HepG2 (cell line): Measurements from ENCODE around the gene KCNJ14. TPM values are rescaled to one million over a fixed set of nuclear protein-coding genes. Genes with fewer than 3 reads are reported as not detected.

Experiments
- ATAC-seq: fragments of 200-7000 bp; cut with Tn5 transposase; 3 replicates; pipeline ENCODE4 v1.9.1; 2020; ENCODE audit warnings: mild to moderate bottlenecking, moderate library complexity
- BruUV-seq: library from RNA; stranded (reverse); fragments of 400-500 nt; replicated peaks from 2 replicates; lab custom pipeline; 2021; lab: Mats Ljungman, UMichigan
- CTCF ChIA-PET: fragments of 300-600 bp; formaldehyde crosslinking; extraction: SDS; loops from one replicate; lab custom pipeline; 2021; ENCODE audit warnings: low total read pairs, inconsistent platforms, low intra/inter-chr PET ratio; lab: Yijun Ruan, JAX
- POLR2A ChIA-PET: fragments of 350-600 bp; sonication (Branson Sonifier 250); formaldehyde crosslinking; loops from one replicate; lab custom pipeline; 2020; ENCODE audit warnings: antibody characterized with exemption, inconsistent platforms; lab: Yijun Ruan, JAX
- DNase-seq: peaks from one replicate; pipeline ENCODE4 v3.0.0-alpha.2; 2015; ENCODE audit warnings: low spot score
- FAIRE-seq: peaks from 3 replicates; lab custom pipeline; 2011; peaks lifted over from hg19 to GRCh38; lab: Jason Lieb, UNC
- H2AFZ ChIP-seq: one replicate; pipeline ENCODE4 v1.6.1; 2011; ENCODE audit warnings: low read length, inconsistent platforms
- H3K27ac ChIP-seq: fragments of 300-600 bp; 3 replicates; pipeline ENCODE4 v1.8.0; 2011; ENCODE audit warnings: mixed run types, mild to moderate bottlenecking, mixed read lengths, low read length, inconsistent platforms; ENCODE audit not compliant: insufficient read depth; ENCODE audit errors: extremely low read length
- H3K27me3 ChIP-seq, 2 experiments: fragments of 200-600 bp in 1 of 2; 2 replicates in 1 of 2; 3 replicates in 1 of 2; pipeline versions ENCODE4 v1.6.0 to v1.8.0; 2011; ENCODE audit warnings: low read length in 2 of 2, mild to moderate bottlenecking in 2 of 2, moderate library complexity in 2 of 2, inconsistent platforms in 1 of 2; ENCODE audit not compliant: insufficient read depth in 2 of 2, control insufficient read depth in 1 of 2
- H3K36me3 ChIP-seq, 2 experiments: fragments of 200-600 bp in 1 of 2; replicated peaks in 1 of 2; 2 replicates in 1 of 2; 3 replicates in 1 of 2; pipeline versions ENCODE4 v1.5.1 to v1.8.0; 2011; ENCODE audit warnings: low read length in 2 of 2, inconsistent platforms in 1 of 2; ENCODE audit not compliant: insufficient read depth in 2 of 2, control insufficient read depth in 1 of 2
- H3K4me1 ChIP-seq: 2 replicates; pipeline ENCODE4 v1.5.1; 2012; ENCODE audit warnings: low read length, inconsistent platforms; ENCODE audit not compliant: insufficient read depth
- H3K4me2 ChIP-seq: 2 replicates; pipeline ENCODE4 v1.6.0; 2011; ENCODE audit warnings: low read depth, low read length, inconsistent platforms
- H3K4me3 ChIP-seq, 3 experiments: fragments of 200-600 bp in 1 of 3; sonication (generic), shearing (Covaris generic) in 1 of 3; replicated peaks in 1 of 3; 2 replicates each; pipeline ENCODE4 v1.5.1; 2011 to 2016; ENCODE audit warnings: low read length in 3 of 3, inconsistent platforms in 2 of 3, low read depth in 2 of 3, mild to moderate bottlenecking in 2 of 3, control low read depth in 1 of 3, mixed read lengths in 1 of 3; ENCODE audit not compliant: insufficient read depth in 1 of 3
- H3K79me2 ChIP-seq: one replicate; pipeline ENCODE4 v1.6.1; 2011; ENCODE audit warnings: low read length, inconsistent platforms; ENCODE audit not compliant: insufficient read depth
- H3K9ac ChIP-seq: 2 replicates; pipeline ENCODE4 v1.6.0; 2011; ENCODE audit warnings: mild to moderate bottlenecking, low read depth, low read length, inconsistent platforms; ENCODE audit not compliant: insufficient read depth
- H3K9me3 ChIP-seq: 2 replicates; pipeline ENCODE4 v1.5.1; 2012; ENCODE audit warnings: mild to moderate bottlenecking, low read length
- H4K20me1 ChIP-seq: 2 replicates; pipeline ENCODE4 v1.6.0; 2011; ENCODE audit warnings: inconsistent platforms, mild to moderate bottlenecking, low read length, moderate library complexity; ENCODE audit not compliant: insufficient read depth
- ETS1 ChIP-seq: sonication (generic); formaldehyde crosslinking; IDR thresholded peaks from 2 replicates; pipeline ENCODE4 v1.4.0; 2020; ENCODE audit warnings: missing genetic modification reagents
- MTF2 ChIP-seq: sonication (generic); formaldehyde crosslinking; IDR thresholded peaks from 2 replicates; pipeline ENCODE4 v1.5.0; 2020; ENCODE audit warnings: missing genetic modification reagents, borderline replicate concordance
- NFYB ChIP-seq: sonication (generic); formaldehyde crosslinking; IDR thresholded peaks from 2 replicates; pipeline ENCODE4 v1.4.0; 2020; ENCODE audit warnings: missing genetic modification reagents
- NFYC ChIP-seq: IDR thresholded peaks from 2 replicates; pipeline ENCODE4 v1.6.1; 2016; ENCODE audit warnings: missing genetic modification reagents, missing compliant biosample characterization
- SMC3 ChIP-seq: IDR thresholded peaks from 2 replicates; pipeline ENCODE4 v1.6.1; 2011; ENCODE audit warnings: low read length, improper control_type of control experiment
- SNRNP70 ChIP-seq: fragments of 200-400 bp; formaldehyde crosslinking; IDR thresholded peaks from 2 replicates; pipeline ENCODE4 v1.6.1; 2017; ENCODE audit warnings: mild to moderate bottlenecking, low read depth, low read length, moderate library complexity
- SRSF9 ChIP-seq: fragments of 200-400 bp; formaldehyde crosslinking; IDR thresholded peaks from 2 replicates; pipeline ENCODE4 v1.6.1; 2018; ENCODE audit warnings: borderline replicate concordance, mild to moderate bottlenecking, low read depth, low read length; ENCODE audit not compliant: insufficient read depth, poor library complexity, severe bottlenecking
- WGBS: methylation state at CpG from one replicate; pipeline ENCODE4 v1.1.6; 2017; ENCODE audit warnings: low lambda C conversion rate; 5-methylcytosine and 5-hydroxymethylcytosine counted together
- in situ Hi-C: cut with HindIII; loops from 2 replicates; pipeline ENCODE4 v1.10.0; 2017; ENCODE audit warnings: low pct_unique_long_range_greater_than_20kb; ENCODE audit not compliant: extremely low pct_ligation_motif_present
- intact Hi-C: fragments of 100-400 bp; cut with micrococcal nuclease; formaldehyde crosslinking; loops from one replicate; pipeline ENCODE4 v1.10.0; 2022; ENCODE audit not compliant: unreplicated experiment
- polyA plus RNA-seq, 8 experiments: library from polyadenylated mRNA; depleted of rRNA in 3 of 8; stranded (reverse) in 7 of 8; unstranded in 1 of 8; fragments of >200 nt; fragmentation: Illumina TruSeq in 4 of 8; extraction: Trizol in 4 of 8; gene quantifications; 2 replicates each; pipeline versions ENCODE4 v1.2.1 to v1.2.3, GENCODE V29; 2011 to 2016; ENCODE audit warnings: low read depth in 4 of 8, missing spikeins in 1 of 8, mixed read lengths in 1 of 8; ENCODE audit not compliant: insufficient read depth in 1 of 8
- total RNA-seq, 5 experiments: library from RNA; depleted of rRNA; stranded (reverse); fragments of >200 nt; fragmentation: Illumina TruSeq; extraction: Trizol; gene quantifications; 2 replicates each; pipeline ENCODE4 v1.2.3, GENCODE V29; 2016; ENCODE audit warnings: low read depth in 1 of 5
- TF ChIP-seq, protein P1 (sequence below): sonication (generic); formaldehyde crosslinking; IDR thresholded peaks from 2 replicates; pipeline ENCODE4 v1.4.0; 2020; ENCODE audit warnings: missing genetic modification reagents

The KCNJ14 gene
- total and polyA plus RNA-seq, 2 of the 13 experiments (the other 11 are each of a cell fraction or from before 2014, with no cell fraction given): 0.20 to 0.51 TPM

DNA sequence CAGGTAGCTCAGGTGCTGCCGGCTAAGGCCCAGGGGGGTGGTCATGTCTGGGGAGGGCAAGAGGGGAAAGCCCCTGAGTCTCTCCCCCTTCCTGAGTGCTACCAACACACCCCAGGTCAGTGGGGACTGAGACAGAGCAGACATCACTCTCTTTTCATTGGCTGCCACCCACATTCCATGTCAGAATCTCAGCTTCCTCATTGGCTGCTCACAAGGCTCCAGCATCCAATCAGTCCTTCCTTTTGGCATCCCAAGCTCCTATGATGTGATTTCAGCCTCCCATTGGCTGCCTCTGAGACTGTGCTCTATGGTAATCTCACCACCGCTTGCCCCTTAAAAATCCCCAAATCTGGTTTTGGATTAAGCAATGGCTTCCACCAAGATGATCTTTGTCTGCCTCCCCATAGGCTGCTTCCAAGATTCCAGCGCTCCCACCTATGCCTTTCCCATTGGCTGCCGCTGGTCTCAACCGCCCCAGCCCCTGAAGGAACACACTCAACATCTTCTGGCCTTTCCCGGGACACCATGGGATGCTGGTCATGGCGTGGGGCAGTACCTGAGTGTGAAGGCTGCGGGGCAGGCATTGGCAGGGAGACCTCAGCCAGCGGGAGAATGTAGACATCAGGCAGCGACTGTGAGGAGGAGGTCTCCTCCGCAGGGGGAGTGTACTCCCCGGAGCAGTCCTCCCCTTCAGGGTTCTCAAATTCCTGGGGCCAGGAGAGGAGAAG lies 54.3 kb downstream of the KCNJ14 start:
- no peaks in the 10 kb centered on the region for H3K36me3 ChIP-seq
- no peak overlapping the region for H3K27ac ChIP-seq
- no peaks in the 10 kb centered on the region for H3K79me2 ChIP-seq
- no peak overlapping the region for H3K4me3 ChIP-seq
- no TSS peak for BruUV-seq
- no peak overlapping the region for H2AFZ ChIP-seq
- FAIRE-seq: no peak
- no peak overlapping the region for H3K9ac ChIP-seq
- DNase-seq: no peak
- no peak overlapping the region for H3K4me2 ChIP-seq
- intact Hi-C loops (no loop called here), in situ Hi-C loops (no loop called here)
- ChIA-PET CTCF (no interaction called here), POLR2A (no interaction called here)
- no peaks in the 10 kb centered on the region for H3K9me3 ChIP-seq
- H3K4me1 ChIP-seq: peaks cover 23% of the 10 kb centered on the region
- 19% methylated on average over 6 of the region's 12 CpGs for whole genome bisulfite sequencing
- ATAC-seq: no peak
- TF ChIP-seq, protein P1, sequence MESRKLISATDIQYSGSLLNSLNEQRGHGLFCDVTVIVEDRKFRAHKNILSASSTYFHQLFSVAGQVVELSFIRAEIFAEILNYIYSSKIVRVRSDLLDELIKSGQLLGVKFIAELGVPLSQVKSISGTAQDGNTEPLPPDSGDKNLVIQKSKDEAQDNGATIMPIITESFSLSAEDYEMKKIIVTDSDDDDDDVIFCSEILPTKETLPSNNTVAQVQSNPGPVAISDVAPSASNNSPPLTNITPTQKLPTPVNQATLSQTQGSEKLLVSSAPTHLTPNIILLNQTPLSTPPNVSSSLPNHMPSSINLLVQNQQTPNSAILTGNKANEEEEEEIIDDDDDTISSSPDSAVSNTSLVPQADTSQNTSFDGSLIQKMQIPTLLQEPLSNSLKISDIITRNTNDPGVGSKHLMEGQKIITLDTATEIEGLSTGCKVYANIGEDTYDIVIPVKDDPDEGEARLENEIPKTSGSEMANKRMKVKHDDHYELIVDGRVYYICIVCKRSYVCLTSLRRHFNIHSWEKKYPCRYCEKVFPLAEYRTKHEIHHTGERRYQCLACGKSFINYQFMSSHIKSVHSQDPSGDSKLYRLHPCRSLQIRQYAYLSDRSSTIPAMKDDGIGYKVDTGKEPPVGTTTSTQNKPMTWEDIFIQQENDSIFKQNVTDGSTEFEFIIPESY (CRISPR knock-in tag): no peak
- TF ChIP-seq SMC3 (no peak), ETS1 (no peak), MTF2 (CRISPR knock-in tag) (no peak), SNRNP70 (no peak), SRSF9 (no peak), NFYC (CRISPR knock-in tag) (peak; percentile 64), NFYB (CRISPR knock-in tag) (peak; percentile 70)
- TF ChIP-seq, all 625 proteins: peak for 2
- H4K20me1 ChIP-seq: no peaks in the 10 kb centered on the region
- peaks cover 7 to 39% of the 10 kb centered on the region in 2 experiments; a peak in 4 of 5 replicates for H3K27me3 ChIP-seq
